Measurements from ENCODE around the gene L3MBTL3. TPM values are rescaled to one million over a fixed set of nuclear protein-coding genes. Genes with fewer than 3 reads are reported as not detected.

Gene L3MBTL3
- polyA plus RNA-seq, 1 experiment = 23.2 TPM

GRCh38 chr6:130000526-130001421, 17.6 kb upstream of the L3MBTL3 start:
- ChIA-PET POLR2A (no interaction called here), CTCF (interaction anchor here (0.8 to 1.6 kb wide), 2 partner anchors 106 to 225 kb away, joined by 3 to 6 read pairs; no protein-coding TSS in a partner anchor)
- DNase-seq (ENCODE audit: low read depth, low spot score) = no peak
- H3K4me3 ChIP-seq (ENCODE audit: low read depth, low read length) = no peak overlapping the region
- H3K27me3 ChIP-seq (ENCODE audit: control insufficient read depth, insufficient read depth, low read length) = peaks cover 2% of the 10 kb centered on the region
- TF ChIP-seq CTCF (IDR thresholded peaks at IDR 0.05; ENCODE audit: low read depth, low read length) = no peak
- no peaks in the 10 kb centered on the region for H3K9me3 ChIP-seq (ENCODE audit: control insufficient read depth, insufficient read depth, low read length)
- H3K27ac ChIP-seq (ENCODE audit: low read depth, low read length) = no peak overlapping the region

- Histone ChIP-seq H3K27ac (ENCODE audit: low read depth, low read length) (no peak overlapping the region), H3K9me3 (ENCODE audit: control insufficient read depth, insufficient read depth, low read length) (no peaks in the 10 kb centered on the region), H3K4me3 (ENCODE audit: low read depth, low read length) (no peak overlapping the region), H3K27me3 (ENCODE audit: control insufficient read depth, insufficient read depth, low read length) (no peaks in the 10 kb centered on the region)
- CTCF ChIA-PET = interaction anchor here (1.6 kb wide), 1 partner anchor 410 kb away, joined by 4 read pairs; no protein-coding TSS in a partner anchor
- POLR2A ChIA-PET = no interaction called here
- no peak for DNase-seq (ENCODE audit: low read depth, low spot score)
- TF ChIP-seq CTCF (IDR thresholded peaks at IDR 0.05; ENCODE audit: low read depth, low read length) = no peak
Observed at GRCh38 chr6:130008236-130008873, 10.0 kb upstream of the L3MBTL3 start.

- Histone ChIP-seq H3K27ac (ENCODE audit: low read depth, low read length) (no peak overlapping the region), H3K4me3 (ENCODE audit: low read depth, low read length) (no peak overlapping the region), H3K27me3 (ENCODE audit: control insufficient read depth, insufficient read depth, low read length) (no peaks in the 10 kb centered on the region), H3K9me3 (ENCODE audit: control insufficient read depth, insufficient read depth, low read length) (no peaks in the 10 kb centered on the region)
- POLR2A ChIA-PET = no interaction called here
- CTCF ChIA-PET = interaction anchor here (1.4 kb wide), 1 partner anchor 12 kb away, joined by 4 read pairs; no protein-coding TSS in a partner anchor
- no peak for DNase-seq (ENCODE audit: low read depth, low spot score)
- TF ChIP-seq CTCF (IDR thresholded peaks at IDR 0.05; ENCODE audit: low read depth, low read length) = no peak
Observed at GRCh38 chr6:130009146-130009545, 9.2 kb upstream of the L3MBTL3 start.

- no peak for DNase-seq (ENCODE audit: low read depth, low spot score)
- H3K27me3 ChIP-seq (ENCODE audit: control insufficient read depth, insufficient read depth, low read length) = no peaks in the 10 kb centered on the region
- no peak for TF ChIP-seq CTCF (IDR thresholded peaks at IDR 0.05; ENCODE audit: low read depth, low read length)
- no peak overlapping the region for H3K27ac ChIP-seq (ENCODE audit: low read depth, low read length)
- ChIA-PET CTCF (interaction anchor here (0.8 kb wide), 1 partner anchor 435 kb away, joined by 3 read pairs; no protein-coding TSS in a partner anchor), POLR2A (no interaction called here)
- H3K4me3 ChIP-seq (ENCODE audit: low read depth, low read length) = no peak overlapping the region
- no peaks in the 10 kb centered on the region for H3K9me3 ChIP-seq (ENCODE audit: control insufficient read depth, insufficient read depth, low read length)
Observed at GRCh38 chr6:130010387-130010786, 8.0 kb upstream of the L3MBTL3 start.

GRCh38 chr6:130012728-130013127, 5.7 kb upstream of the L3MBTL3 start:
- DNase-seq (ENCODE audit: low read depth, low spot score) = no peak
- POLR2A ChIA-PET = no interaction called here

More at GRCh38 chr6:130012728-130013127, 5.7 kb upstream of the L3MBTL3 start:
- Histone ChIP-seq H3K9me3 (ENCODE audit: control insufficient read depth, insufficient read depth, low read length) (no peaks in the 10 kb centered on the region), H3K27me3 (ENCODE audit: control insufficient read depth, insufficient read depth, low read length) (no peaks in the 10 kb centered on the region), H3K27ac (ENCODE audit: low read depth, low read length) (no peak overlapping the region), H3K4me3 (ENCODE audit: low read depth, low read length) (no peak overlapping the region)
- CTCF ChIA-PET = no interaction called here
- no peak for TF ChIP-seq CTCF (IDR thresholded peaks at IDR 0.05; ENCODE audit: low read depth, low read length)

All from AG04450 (cell line).